Activated CD4-positive, alpha-beta T cell treated with anti-CD3 and anti-CD28 coated beads, Interleukin-2, Interleukin-6, amounts not matched to agents 100 ng/mL and 50 ng/mL, durations not matched to agents 16 hours and 8 hours (primary cell): ENCODE results near the gene ATP11B.
A peak's percentile ranks its signal among the peaks of the same experiment; 100 is the strongest.
"Not testable (repeated sequence)": the region's sequence is repeated elsewhere in the genome, so short reads cannot be mapped to it uniquely, and the experiment has no call there.

Experiments
- DNase-seq: peaks from one replicate; pipeline ENCODE4 v3.0.0-alpha.2; 2020

Gene ATP11B

DNA sequence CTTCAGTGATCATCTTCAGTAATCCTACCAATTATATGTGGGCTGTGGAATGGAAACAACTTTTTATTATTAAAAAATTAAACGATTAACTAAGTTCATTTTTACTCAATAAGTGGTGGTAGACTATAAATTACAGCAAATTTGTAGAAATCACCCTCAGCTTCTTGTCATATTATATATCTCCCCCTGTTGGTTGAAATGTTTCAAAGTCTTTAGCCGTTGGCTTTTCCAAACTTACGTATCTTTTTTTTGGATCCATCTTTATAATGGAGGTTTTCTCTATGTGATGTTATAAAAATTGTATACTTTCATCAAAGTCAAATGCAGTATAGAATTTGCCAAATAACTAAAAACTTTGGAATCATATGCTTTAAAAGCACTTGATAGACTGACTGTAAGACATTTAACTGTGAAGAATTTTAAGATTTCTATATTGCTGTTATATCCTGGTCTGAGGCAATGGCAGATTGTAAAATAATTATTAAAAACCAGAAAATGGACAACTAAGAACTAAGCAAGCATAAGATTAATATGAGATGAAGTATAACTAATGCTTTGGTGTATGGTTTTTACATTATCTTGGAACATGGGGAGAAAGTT lies 44.7 kb downstream of the ATP11B start:
- DNase-seq: no peak

DNA sequence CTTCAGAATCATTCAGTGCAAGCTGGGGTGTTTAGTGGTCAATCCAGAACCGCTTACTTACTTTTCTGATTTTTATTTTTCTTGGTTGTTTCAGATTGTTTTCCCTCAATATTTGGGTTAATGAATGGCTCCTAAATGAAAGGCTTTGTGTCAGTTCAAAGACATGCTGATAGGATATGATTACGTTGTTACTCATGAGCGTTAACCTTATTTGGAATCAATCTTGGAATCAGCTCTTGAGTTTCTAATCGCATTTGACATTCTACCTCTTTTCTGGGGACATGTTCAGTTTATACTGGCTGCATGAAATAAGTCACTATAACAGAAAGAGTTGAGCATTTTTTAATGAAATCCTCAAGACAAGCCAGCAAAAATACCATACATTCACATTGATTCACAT lies 50.2 kb downstream of the ATP11B start:
- DNase-seq: no peak

DNA sequence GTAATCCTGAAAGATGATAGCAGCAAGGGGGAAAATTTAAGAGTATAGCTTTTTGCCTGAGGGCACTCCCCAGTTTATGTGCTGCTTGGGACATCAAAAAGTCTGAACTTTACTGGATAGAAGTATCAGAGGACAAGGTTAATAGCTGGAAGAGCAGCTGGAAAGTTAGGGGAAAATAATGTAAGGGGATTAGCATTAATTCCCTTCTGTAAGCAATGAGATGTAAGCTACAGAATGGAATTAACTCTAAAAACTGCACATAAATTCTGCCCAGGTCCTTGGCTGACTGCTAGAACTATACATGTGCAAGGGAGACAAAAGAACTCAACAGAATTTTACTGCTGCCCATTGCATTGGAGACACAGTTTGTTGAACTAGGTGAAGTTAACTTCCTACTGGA lies 55.6 kb downstream of the ATP11B start:
- DNase-seq: no peak

DNA sequence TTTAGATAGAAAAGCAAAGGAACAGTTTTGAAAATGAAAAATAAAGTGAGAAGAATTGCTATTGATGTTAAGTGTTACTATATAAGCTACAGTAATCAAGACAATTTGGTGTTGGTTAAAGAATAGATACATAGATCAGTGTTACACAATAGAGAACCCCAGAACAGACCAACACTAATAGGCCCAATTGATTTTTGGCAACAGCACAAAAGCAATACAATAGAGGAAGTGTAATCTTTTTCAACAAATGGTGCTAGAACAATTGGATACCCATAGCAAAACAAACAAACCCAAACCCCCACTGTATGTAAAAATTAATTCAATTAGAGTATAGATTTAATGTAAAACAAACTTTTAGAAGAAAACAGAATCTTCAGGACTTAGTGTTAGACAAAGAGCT lies 61.8 kb downstream of the ATP11B start:
- no peak for DNase-seq

DNA sequence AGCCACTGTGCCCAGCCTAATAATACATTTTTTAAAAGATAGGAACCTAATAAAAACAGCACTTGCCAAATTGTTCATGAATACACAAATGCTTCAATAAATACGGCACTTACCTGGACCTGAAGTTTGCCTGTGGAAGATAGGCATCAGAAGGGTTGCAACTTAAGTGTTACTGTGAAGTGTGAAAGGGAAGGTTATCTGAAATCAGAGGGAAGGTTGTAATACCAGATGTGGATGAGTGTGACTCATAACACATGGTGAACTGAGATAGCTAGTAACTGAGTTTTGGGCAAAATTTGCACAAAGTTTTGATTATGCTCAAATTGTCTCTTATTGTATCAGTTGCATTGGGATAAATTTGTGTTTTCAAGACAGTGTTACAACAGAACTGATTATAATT lies 68.0 kb downstream of the ATP11B start:
- DNase-seq: peak; percentile 10

DNA sequence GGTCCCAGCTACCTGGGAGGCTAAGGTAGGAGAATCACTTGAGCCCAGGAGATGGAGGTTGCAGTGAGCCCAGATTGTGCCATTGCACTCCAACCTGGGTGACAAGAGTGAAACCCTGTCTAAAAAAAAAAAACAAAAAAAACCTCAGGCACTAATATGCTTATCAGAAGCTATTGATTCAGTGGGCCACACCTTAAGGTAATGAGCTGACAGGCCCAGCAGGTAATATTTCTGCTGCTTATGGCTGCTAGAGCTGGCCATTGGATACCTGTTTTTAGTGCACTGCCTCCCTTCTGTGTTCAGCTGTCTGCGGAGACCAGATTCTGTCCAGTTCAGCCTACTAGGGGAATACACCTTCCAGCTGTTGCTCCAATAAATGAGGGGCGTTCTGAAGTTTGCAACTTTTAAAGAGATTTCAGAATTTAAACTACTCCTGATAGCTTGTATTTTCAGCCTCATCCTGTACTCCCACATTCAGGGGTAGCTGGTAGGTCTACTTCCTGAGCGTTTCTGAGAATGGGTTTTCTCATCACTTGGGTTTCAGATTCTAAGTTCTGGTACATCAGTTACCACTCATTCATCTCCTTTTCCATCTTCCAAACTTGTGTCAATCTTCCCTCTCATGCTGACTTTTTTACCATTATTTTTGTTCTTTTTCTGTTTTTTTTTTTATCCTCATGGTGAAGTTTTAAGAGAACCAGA lies 69.0 kb downstream of the ATP11B start:
- DNase-seq: peak; percentile 34

DNA sequence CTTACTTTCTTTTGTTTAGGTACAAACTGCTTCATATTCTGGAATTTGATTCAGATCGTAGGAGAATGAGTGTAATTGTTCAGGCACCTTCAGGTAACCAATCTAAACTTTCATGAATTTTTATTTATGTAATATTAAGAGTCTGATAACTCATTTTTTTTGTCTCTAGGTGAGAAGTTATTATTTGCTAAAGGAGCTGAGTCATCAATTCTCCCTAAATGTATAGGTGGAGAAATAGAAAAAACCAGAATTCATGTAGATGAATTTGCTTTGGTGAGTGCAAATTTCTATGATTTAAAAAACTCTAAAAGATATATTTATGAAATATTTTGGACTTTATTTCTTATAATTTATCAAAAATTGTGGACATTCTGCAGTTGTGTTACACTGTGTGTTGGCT lies 75.8 kb downstream of the ATP11B start:
- DNase-seq: no peak

DNA sequence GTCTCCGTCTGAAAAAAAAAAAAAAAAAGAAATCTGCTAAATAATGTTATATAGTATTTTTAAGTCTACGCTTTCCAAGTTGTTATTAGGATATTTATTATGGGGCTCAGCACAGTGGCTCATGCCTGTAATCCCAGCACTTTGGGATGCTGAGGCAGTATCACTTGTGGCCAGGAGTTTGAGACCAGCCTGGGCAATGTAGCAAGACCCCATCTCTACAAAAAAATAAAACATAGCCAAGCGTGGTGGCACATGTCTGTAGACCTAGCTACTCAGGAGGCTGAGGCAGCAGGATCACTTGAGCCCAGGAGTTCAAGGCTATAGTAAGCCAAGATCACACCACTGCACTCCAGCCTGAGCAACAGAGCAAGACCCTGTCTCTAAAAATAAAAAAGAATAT lies 77.6 kb downstream of the ATP11B start:
- DNase-seq: not testable (repeated sequence)

DNA sequence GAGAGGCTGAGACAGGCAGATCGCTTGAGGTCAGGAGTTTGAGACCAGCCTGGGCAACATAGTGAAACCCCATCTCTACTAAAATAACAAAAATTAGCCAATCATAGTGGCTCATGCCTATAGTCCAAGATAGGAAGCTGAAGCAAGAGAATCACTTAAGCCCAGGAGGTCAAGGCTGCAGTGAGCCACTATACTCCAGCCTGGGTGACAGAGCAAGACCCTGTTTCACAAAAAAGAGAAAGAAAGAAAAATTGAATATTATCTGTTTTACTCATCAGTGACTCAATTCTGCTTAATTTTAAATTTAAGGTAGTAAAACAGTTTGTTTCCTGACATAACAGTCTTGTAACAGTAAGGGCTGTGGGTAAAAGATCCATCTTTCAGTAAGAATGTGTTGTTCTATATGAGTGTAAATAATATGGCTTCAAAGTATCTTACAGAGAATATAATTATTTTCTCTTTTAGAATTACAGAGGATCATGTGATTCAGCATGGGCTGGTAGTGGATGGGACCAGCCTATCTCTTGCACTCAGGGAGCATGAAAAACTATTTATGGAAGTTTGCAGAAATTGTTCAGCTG lies 85.8 kb downstream of the ATP11B start:
- DNase-seq: peak; percentile 12

DNA sequence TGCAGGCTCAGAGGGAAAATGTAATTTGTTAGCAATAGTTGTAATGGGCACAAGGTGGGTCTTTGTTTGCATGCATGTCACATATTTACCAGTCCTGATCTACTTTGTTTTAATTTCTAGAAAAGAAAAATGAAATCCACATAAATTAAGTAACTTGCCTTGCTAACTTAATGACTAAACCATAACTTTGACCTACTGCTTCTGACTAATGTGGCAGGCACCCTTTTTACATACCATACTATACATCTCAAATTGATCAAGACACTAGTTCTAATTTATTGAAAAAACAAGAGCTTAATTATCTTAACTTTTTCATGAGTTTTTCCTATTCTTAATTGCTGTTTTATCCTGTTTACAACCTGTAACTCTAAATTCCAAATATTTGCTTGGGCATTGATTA lies 93.2 kb downstream of the ATP11B start:
- DNase-seq: no peak

DNA sequence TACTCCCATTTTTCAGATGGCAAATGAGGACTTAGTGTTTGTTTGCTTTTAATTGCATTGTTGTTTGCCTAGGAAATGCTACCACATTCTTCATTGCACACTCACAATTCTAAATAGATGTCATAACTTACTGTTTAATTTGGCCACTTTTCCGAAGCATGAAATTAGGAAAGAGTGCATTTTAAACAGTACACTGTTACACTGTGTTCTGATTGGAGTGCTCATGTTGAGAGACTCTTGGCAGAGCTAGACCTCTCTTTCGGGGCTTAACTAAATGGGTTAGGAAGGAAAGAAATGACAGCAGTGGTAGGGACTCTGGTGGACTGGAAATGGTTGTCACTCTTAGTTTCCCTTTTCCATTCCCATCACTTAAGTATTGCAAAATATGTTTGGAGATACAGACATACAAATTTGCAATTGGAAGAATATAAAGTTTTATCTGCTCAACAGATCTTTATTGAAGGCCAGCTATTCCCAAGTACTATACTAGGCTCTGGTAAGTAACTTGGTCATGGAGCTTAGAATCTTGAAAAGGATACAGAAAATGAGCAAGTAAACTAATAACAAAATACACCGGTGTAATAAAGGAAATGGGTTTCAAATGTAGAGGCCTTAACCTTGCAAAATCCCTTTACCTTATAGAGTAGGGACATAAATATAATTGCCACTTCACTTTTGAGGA lies 96.8 kb downstream of the ATP11B start:
- no peak for DNase-seq

DNA sequence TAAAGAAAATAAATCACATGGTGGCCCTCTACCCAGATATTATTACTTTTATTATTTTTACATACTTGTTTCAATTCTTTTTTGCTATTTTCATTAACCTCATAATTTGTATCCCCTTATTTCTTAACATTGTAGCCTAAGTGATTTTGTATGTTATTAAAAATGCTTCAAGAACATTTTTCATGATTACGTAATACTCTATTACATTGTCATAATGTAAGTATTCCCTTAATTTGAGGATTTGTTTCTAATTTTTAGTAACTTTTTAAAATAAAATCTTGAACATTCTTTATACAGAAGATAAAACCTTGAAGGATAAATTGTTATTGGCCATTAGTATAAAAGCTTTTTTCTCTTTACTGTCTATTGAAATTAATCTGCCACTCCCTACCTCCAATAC lies 98.1 kb downstream of the ATP11B start:
- DNase-seq: no peak

DNA sequence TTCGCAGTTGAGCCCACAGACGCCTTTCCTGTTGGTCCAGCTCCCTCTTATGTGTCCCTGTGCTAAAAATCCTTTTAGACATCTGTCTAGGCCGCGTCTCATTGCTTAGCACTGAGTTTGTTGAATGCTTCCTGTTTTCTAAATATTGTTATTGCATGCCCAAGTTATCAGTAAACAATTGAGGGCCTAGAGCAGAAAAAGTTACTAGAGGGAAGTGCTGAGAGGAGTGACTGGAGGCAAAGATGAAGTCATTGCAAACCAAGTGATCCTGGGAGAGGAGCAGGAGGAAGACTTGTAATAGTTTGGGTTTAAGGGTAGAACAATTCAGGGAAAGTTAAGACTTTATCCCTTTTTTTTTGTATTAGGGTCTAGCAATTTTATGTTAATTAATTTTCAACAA lies 98.9 kb downstream of the ATP11B start:
- no peak for DNase-seq

DNA sequence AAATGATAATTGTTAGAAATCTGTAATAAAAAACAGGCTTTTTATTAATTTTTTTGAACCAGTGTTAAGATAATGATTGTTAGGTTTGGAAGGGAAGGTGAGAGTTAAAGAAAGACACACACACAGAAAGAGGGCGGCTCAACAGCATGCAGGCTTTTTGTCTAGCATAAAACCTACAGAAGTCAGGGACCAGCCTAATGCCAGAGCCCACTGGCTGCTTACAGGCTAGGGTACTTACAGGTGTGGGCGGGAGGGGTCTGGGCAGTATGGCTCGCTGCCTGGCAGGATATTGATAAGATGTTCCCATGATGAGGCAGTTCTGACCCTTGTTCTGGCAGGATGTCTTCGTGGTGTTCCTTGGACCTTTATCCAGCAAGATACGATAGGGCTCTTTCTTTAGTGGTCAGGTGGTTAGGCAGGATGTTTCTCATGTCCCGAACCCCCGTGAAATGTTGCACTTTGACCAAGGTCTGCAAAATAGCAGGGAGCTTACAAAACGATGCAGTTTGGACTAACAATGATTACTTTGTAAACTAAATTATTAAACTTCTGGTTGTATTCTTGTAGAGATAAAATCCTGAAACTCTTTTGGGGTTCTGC lies 102.3 kb downstream of the ATP11B start:
- DNase-seq: no peak

DNA sequence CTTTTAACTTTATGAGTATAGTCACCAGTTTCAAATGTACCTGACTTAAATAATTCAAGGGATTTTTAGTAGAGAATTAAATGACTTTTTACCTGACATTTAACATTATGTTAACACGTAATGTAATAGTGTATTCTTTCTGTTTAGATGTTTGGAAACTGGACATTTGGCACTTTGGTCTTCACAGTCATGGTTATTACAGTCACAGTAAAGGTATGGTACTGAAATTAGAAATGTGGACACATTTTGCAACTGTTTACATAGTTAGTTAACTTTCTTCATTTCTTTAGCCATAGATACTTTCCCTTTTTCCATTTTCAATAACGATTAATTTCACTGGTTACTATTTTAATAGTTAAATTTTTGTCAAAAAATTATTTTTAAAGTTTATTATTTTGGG lies 103.2 kb downstream of the ATP11B start:
- DNase-seq: no peak

DNA sequence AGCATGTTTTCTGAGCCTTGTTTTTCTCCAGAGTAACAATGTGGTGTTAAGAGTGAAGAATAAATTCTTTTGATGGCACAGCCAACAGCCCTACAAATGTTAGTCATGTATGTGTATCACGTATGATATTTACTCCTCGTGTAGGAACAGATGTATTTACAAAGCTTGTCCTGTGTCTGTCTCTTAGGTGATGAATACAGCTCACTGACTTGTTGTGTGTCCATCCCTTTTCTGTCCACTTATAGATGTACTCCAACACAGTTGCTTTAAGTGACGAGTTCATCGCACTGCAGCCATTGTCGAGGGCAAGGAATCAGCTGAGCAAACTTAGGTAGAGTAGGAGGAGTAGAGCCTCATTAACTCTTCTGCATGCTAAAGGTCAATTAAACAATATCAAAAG lies 108.9 kb downstream of the ATP11B start:
- no peak for DNase-seq

DNA sequence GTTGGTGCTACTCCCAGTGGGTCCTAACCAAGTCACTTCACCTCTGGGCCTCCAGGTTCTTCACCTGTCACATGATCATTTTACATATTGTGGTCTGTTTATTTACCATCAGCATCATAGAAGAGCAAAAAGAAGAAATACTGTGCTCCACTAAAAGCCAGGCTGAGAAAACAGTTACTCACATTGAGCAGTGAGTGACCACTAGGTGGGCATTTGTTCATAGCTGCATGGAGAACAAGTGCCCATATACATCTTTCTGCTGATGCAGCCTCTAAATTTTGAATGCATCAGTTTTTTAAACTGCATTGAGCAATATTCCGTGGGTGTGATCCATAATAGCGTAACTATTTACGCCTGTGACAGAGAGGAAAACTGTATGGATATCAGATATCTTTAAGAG lies 110.9 kb downstream of the ATP11B start:
- DNase-seq: no peak

DNA sequence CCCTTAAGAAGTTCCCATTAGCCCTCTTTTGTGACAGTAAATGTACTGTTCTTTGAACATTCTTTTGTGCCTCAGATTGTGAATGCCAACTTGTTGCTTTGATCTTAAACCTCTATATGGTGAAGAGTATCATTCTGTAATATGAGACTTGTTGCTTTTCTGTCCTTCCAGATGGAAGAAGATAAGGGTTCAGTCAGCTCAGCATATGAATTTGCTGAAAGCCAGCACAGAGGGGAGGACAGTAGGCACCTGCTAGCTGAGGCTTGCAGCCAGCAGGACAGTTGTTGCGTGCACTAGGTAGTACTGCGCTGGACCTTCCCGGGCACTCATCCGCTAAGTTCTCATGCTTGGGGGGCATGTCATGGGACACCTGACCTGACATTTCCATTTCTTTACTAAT lies 112.3 kb downstream of the ATP11B start:
- DNase-seq: no peak

DNA sequence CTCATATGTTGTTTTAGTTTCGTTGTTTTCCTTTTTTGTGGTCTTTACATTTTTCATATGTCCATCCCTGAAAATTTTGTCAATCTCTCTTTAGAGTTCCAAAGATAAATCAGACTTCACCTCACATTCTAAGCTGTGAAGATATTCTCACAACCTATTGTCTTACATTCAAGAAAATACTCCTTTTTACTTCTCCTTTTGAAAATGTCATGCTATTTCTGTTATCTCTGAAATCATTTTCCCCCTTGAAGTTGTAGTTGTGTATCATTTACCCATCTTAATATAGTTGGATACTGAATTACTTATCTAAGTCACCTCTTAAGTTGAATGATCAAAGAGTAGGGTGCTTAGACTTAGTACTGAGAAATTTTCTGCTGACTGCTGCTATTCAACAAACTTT lies 112.7 kb downstream of the ATP11B start:
- DNase-seq: no peak

DNA sequence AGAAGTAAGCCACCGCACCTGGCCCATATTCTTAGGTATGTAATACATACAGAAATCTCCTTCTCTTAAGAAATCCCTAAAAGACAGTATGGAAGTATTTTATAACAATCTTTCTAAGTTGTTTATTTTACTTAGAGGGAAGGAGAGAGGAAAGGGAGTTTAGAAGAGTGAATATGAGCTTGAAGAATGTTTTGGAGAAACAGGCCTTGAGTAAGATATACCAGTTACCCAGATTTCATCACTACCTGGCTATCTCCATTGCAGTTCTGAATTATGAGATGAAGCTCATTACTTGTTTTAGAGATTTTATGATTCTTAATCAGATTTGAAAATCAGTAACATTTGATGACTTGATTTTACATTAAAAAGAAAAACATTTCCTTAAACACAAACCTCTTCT lies 115.2 kb downstream of the ATP11B start:
- DNase-seq: no peak

DNA sequence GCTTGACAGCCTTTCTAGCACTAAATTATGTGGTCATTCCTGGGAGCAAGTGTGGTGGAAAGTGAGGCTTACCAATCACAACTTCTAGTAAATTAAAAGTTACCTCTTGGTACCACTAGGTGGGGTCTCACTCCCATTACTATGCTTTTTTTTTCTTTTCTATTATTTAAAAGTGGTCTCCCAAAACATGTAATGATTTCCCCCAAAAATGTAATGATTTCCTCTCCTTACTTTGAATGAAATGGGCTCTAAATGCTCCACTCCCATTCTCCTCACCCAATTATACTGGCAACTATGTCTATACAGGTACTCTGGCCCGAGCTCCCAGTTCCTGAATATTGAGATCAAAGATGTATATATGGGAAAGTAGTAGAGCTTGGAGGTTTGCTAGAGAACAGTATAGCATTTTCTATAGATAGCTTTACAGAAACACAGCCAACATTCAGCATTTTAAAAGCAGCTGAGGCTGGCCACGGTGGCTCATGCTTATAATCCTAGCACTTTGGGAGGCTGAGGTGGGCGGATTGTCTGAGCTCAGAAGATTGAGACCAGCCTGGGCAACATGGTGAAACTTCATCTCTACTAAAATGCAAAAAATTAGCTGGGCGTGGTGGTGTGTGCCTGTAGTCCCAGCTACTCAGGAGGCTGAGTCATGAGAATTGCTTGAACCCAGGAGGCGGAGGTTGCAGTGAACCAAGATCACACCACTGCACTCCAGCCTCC lies 116.2 kb downstream of the ATP11B start:
- peak; percentile 17 for DNase-seq

DNA sequence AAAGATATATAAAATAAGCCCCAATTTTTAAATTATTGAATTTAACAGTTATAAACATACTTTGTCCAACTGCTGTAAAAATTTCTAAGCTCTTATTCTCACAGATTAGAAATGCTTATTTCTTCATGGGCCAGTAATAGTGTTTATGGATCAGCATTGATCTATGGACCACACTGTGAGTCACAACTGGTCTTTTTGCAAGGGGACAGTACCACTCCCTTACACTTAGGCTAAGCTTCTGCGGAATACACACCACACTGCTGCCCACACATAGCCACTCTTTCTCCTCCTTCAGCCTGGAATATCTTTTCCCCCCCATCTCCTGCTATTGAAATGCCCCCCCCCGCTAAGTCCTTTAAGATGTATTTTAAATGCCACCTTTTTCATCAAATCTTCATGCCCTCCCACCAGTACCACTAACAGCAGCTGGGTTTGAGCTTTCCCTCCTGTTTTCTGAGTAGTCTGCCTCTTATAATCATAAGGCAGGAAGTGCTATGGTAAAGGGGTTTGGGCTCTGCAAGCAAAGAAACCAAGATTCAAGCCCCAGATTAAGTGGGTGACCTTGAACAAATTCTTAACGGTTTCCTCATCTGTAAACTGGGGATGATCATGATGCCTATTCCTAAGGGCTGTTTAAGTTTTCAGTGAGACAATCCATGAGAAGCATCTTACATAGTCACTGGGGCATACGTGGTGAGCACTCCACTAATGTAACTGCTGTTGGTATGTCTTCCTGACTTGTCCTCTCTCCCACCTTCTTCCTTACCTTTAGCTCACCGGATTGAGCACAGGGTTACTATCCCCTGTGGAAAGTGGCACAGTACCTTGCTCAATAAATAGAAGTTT lies 117.9 kb downstream of the ATP11B start:
- peak; percentile 18 for DNase-seq
